Measurements from ENCODE around the gene PLXDC2.
A peak's percentile ranks its signal among the peaks of the same experiment; 100 is the strongest.
"Not testable (repeated sequence)": the region's sequence is repeated elsewhere in the genome, so short reads cannot be mapped to it uniquely, and the experiment has no call there.

Gene PLXDC2

DNA sequence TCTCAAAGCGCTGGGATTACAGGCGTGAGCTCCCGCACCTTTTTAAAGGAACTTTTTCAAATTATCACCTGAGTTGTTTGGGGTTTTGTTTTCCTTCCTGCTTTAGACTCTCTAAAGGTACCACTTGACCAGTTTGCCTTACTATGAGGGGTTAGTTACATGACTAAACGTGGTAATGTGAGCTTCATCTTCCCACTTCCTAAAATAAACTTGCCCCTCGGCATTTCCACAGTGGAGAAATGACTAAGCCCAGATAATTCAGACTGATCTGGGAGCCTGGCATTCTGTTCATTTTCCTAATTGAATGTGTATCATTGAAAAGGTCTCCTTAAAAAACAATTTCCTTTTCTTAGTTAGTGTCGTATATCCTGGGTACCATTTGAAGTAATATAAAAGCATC is 163.4 kb downstream of the PLXDC2 start:
- no peak for DNase-seq (ENCODE audit: low spot score)

DNA sequence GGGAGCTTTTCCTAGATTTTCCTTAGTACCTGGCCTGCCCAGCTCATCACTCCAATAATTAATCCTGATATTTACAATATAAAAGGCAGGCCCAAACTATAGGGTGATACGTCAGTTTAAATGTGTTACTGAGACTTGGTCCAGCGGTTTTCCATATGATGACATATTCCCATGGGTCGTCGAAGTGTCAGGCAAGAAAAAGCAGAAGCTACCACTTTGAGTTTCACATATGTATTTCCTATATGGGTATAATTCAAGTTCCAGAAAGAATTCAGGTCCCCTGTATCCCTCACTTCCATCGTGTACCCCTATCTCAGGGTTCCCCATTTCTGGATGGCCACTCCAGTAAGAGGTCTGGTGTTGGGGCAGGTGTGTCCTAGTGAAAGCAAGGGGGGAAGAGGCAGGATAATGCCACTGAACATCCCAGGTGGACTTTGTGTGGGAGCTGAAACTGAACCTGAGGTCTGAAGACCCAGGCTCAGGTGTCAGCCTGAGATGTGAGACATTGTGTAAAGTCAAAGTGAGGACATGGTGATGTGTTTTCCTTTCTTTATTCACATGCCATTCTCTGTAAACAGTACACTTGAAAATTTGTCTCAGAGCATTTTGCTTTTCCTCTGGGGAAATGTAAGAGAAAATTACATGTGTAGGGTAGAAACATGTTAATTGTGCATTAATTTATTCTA is 167.8 kb downstream of the PLXDC2 start:
- DNase-seq (ENCODE audit: low spot score) = no peak

DNA sequence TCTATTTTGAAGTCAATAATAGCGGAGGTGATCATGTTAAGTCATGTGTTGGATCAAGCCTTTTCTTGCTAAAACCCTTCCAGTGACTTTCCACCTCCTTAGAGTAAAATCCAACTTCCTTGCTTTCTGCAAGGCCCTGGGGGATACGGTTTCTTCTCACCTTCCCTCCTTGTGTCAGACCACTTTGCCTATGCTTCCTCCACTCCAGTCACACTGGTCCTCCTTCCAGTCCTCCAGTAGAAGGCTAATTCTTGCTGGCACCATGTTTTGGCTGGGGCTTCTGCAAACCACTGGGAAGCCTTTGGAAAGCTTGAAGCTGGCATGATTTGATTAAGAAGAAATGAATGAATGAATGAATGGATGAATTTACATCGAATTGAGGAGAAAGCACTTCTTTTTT is 169.5 kb downstream of the PLXDC2 start:
- DNase-seq (ENCODE audit: low spot score) = no peak

DNA sequence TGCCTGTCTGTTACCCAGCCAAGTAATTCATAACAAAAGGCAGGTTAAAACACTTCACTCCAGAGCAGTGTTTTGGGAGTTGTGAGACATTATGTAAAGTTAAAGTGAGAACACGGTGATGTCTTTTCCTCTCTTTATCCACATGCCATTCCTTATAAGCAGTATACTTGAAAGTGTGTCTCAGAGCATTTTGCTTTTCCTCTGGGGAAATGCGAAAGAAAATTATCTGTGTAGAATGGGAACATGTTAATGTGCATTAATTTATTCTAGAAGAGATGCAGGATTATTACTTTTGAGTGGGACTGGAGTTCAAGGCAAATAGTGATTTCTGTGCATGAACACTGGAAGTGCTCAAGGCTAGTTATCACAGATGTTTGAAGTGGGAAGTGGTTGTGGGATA is 170.4 kb downstream of the PLXDC2 start:
- no peak for DNase-seq (ENCODE audit: low spot score)

DNA sequence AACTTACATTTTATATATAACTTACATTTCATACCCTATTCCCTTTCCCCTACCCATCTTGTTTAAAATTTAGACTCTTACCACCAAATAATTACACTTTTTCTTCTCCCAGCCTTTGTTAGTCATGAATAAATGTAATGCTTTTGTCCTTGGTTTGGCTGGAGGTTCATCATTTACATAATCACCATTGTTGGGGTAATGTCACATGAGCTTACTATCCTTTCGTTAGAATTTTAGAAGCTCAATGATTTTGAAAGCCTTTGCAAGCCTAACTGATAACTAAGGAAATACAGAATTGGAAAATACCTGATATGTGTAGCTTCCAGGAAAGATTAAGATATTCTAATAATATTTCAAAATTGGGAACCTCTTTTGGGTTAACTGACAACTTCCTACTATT is 171.7 kb downstream of the PLXDC2 start:
- DNase-seq (ENCODE audit: low spot score) = no peak

DNA sequence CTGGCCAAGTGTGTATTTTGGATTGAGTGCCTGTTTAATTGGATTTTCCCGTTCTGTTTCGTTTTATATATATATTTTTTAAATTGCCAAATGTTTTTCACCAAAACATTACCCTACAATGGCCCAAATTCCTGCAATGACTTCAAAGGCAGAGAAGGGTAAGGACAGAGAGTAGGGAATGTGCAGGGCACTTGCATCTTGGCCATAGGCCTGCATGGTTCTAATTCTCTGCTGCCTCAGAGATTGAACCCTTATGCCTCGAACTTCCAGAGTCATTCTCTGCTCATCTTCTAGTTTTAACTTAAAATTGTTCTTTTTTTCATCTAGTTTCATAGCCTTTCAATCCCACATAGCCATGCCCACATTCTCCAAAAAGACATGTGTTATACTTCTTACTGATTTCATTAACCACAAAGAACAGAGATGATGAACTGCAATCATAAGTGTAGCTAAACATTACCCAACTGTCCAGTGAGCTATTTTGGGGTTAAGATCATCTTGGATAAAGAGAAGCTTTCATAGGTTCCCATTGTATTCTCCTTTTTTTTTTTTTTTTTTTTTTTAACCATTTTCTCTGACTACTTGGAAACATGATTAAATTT is 177.6 kb downstream of the PLXDC2 start:
- no peak for DNase-seq (ENCODE audit: low spot score)

DNA sequence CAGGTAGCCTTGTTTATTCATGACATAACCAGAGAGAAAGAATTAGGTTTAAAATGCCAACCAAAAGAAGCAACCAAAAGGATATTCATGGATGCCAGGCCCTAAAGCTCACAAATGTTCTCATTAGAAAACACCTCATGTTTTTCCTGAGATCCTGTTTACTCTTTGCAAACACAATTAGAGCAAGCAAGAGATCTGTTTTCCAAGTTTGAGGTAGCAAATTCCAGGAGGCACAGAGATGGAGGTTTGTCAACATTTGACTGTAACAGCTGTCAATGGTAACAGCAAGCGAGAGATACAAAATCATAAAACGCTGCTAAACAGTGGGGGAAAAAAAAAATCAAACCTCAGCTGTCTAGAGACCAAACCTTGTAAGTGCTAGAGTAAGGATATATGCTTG is 182.2 kb downstream of the PLXDC2 start:
- DNase-seq (ENCODE audit: low spot score) = no peak

DNA sequence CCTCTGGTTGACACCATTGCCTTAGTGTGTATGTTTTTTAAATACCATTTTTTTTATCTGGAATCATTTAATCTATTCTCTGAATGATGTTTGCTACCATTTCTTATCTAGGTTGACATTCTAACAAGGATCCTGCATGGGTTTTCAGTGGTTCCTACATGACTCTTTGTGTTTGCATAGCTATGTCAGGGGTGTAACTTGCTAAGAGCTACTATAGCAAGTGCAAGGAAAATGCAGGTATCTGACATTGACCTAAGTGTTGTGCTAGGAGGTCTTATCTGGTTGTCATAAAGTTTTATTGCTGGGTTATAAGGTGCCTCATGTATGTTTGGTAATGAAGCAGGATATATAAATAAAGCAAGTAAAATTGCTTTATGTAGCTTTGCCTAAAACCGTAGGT is 183.2 kb downstream of the PLXDC2 start:
- no peak for DNase-seq (ENCODE audit: low spot score)

DNA sequence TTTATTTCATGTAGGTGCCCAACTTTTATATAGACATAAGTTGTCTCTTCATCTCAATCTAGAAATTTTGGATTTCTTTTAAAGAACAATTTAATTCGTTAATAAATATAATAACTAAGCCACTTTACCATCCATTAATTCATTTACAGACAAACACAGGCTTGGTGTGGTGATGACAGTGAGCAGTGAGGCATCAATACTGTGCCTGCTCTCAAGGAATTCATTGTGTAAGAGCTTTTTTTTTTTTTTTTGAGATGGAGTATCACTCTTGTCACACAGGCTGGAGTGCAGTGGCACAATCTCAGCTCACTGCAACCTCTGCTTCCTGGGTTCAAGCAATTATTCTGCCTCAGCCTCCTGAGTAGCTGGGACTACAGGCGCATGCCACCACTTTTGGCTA is 185.8 kb downstream of the PLXDC2 start:
- DNase-seq (ENCODE audit: low spot score) = not testable (repeated sequence)

DNA sequence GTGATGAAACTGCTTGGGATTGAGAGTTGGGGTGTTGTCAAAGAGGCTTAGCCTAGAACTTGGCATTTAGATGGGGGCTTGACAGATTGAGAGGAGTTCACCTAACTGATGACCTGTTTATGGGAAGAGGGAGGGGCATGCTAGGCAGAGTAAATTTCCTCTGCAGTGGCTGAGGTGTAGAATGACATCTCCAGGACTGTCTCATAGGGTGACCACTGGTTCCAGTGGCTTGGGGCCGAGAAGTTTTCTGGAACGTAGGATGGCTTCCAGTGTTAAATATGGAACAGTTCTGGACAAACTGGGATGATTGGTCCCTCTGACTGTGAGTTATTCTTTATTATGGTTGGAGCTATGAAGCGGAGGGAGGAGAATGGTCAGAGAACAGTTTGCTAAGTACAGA is 186.4 kb downstream of the PLXDC2 start:
- DNase-seq (ENCODE audit: low spot score) = no peak

DNA sequence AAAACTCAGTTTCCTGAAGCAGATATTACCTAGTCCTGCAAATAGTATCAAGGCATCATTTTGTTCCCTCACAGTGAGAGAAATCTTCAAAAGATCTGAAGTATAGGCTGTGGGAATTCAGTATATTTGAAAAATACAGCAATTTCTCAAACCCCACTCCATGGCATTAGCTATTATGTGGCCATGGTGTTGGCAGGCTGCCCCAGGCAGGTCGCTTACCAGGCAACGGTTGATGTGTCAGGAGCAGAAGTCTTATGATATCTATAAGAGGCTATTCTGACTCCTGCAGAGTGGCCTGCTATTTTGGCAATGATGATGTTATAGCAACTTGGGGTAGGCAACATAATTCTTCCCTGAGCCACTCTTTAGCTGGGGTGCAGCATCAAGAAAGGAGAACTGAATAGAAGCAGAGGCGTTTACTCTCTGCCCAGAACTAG is 187.9 kb downstream of the PLXDC2 start:
- DNase-seq (ENCODE audit: low spot score) = peak; percentile 58

DNA sequence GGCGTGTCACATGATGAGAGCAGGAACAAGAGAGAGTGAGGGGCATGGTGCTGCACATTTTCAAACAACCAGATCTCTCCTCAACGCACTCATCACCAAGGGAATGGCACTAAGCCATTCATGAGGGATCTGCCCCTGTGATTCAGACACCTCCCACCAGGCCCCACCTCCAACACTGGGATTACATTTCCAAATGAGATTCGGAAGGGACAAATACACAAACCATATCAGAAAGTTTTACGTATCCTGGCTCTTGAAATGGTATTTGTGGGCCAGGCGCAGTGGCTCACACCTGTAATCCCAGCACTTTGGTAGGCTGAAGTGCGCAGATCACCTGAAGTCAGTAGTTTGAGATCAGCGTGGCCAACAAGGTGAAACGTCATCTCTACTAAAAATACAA is 189.4 kb downstream of the PLXDC2 start:
- DNase-seq (ENCODE audit: low spot score) = no peak

DNA sequence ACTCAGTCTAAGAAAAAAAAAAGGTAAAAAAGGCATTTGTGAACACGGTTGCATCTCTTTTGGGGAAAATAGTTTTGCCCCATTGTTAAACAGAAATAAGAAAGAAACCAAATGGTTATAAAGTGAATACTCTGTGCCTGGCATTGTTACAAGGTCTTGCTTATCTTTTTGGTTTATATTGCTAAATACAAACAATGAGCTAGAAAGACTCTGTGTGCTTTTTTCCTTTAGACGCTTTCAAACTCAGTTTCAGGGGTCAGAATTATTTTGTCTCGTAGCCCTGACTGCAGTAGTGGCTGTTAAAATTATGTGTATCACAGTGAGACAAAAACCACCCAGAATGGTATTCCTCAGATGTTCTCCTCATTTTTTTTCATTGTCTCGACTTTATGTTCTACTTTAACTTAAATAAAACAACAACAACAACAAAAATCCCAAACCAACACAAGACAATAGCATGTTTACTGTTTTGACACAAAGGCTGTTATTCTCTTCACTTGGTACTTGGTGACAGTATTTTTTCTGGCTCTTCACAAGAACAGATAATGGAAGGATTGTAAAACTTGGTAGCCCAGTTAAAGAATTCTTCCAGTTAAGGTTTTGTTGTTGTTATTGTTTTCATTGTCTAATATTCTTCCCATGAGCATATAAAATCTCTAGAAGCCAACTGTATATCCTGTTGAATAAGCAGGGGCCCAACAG is 190.1 kb downstream of the PLXDC2 start:
- no peak for DNase-seq (ENCODE audit: low spot score)

DNA sequence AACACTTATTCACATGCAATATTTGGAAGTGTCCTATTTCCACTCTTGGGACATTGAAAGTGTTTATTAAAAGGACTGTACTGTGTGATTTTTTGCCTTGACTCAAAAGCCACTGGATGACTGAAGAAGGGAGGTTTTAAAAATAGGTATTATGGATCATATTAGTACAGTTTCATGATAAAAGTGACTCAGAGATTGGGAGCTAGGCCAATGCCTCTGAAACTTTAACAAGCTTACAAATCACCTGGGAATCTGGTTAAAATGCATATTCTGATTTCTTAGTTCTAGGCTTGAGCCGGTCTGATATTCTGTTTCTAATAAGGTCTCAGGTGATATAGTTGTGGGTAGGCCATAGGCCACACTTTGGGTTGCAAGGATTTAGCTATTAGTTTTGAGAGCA is 191.2 kb downstream of the PLXDC2 start:
- no peak for DNase-seq (ENCODE audit: low spot score)

DNA sequence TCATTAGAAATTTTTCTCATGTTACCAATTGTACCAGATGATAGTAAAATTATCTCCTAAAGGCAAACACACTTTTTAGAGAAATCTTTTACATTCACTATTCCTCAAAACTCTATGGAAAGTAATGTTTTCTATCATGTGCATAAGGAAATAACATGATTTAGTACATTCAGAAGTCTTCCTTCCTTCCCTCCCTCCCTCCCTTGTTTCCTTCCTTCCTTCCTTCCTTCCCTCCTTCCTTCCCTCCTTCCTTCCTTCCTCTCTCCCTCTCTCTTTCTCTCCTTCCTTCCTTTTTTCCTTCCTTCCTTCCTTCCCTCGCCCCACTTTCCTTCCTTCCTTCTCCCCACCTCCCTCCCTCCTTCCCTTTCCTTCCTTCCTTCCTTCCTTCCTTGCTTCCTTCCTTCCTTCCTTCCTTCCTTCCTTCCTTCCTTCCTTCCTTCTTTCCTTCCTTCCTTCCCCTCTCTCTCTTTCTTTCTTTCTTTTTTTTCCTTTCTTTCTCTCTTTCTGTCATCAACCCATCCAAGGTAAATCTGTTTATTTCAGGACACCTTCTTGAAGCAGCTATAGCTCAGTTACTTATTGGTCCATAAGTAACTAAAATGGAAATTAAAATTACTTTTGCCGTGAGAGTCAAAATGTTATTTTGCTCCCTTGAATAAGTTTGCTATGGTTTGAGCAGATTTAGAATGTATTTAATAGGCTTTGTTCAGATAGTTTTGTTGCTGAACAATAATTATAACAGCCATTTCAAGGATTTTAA is 197.9 kb downstream of the PLXDC2 start:
- no peak for DNase-seq (ENCODE audit: low spot score)

DNA sequence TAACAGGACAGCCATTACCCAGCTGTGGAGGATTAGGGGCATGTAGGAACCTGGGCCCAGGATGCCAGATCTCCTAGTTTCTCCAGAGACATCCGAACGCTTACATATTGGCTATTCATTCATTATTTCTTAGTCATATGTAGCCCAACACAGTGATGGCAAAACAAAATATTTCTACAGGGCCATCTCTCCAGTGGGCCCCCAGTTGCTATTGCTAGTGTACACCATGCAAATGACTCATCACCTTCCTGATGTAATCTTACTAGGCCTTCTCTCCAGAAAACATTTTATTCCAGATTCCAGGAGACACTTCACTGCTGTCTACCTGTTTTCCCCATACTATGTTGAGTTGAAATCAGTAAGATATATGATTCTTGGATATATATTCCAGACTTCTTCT is 201.7 kb downstream of the PLXDC2 start:
- DNase-seq (ENCODE audit: low spot score) = no peak

DNA sequence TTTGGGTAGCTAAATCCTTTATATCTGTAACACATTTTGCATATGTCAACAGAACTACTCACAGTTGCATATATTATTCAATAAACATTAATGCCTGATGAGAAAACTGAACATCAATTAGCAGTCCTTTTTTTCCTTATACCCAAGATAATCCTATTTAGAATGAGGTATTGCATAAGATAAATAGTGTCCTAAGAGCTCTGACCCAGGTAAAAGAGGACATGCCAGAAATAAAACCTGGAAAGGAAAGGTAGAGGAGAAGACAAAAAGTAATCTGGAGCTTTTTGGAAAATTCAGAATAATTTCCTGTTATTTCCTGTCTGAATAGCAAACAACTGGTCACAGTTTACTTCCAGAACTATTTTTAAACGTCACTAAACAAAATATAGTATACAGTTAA is 204.4 kb downstream of the PLXDC2 start:
- DNase-seq (ENCODE audit: low spot score) = no peak

DNA sequence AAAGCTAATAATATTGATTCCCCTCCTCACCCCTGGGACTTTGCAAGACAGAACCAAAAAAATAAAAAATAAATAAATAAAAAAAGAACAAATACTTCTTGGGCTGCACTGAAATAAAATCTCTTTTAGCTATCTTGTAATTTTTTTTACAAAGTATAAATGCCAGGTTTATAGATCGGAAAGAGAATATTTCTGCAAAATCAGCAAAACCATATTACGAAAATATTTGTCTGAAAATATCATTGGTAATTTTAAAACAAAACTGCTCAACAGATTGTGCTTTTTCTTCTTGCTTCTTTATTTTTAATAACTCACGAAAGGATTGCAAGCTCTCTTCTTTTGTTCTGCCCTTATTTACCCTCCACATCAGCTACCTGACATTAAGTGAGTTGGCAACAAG is 213.3 kb downstream of the PLXDC2 start:
- DNase-seq (ENCODE audit: low spot score) = no peak

DNA sequence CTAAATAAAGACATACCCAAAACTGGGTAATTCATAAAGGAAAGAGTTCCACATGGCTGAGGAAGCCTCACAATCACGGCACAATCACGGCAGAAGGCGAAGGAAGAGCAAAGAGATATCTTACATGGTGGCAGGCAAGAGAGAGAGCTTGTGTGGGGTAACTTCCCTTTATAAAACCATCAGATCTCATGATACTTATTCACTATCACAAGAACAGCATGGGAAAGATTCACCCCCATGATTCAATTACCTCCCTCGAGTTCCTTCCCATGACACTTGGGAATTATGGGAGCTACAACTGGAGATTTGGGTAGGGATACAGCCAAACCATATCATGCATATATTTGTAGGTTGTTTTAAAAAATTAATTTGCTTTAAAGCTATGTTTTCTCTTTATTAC is 217.2 kb downstream of the PLXDC2 start:
- DNase-seq (ENCODE audit: low spot score) = no peak

DNA sequence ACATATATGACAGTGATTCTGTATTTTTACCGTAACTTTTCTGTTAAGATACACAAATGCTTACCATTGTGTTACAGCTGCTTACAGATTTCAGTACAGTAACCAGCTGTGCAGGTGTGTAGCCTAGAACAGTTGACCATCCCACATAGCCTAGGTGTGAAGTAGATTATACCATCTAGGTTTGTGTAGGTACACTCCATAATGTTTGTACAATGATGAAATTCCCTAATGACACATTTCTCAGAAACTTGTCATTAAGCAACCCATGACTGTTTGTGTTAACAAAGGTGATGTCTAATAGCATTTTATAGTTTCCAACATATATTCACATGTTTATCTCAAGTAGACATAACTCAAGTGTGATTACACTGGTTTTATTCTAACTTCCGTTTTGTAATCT is 218.5 kb downstream of the PLXDC2 start:
- no peak for DNase-seq (ENCODE audit: low spot score)

DNA sequence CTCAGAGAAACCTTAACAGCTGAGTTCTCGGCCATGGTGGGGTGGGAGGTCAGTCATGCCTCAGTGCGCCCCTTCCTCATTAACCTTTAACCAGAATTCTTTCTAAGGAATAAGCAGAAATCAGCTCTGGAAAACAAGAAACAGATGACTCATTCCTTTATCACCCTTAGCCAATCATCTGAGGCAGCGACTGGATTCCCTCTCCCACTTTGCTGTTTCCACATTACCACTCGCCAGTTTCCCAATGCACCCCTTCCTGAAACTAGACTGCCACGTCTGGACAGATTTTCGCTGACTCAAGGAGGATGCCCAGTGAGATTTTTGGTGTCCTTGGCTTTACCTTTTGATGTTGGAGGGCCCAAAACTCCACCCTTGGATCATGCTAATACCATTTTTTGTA is 223.8 kb downstream of the PLXDC2 start:
- DNase-seq (ENCODE audit: low spot score) = no peak

DNA sequence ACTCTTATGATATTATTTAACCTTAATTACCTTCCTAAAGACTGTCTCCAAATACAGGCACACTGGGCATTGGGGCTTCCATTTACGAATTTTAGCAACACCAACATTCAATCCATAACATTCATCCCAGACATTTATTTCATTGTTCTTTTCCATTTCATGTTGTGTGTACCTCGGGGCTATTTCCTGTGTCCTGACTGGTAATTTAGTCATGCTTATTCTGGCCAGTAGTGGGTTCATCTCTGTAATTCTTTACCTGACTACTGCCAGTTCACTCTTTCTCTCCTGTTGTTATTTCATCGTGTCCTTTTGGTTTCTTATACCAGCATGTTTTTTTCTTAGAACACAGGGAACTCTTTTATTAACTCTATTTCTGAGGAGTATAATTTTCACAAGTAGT is 225.7 kb downstream of the PLXDC2 start:
- no peak for DNase-seq (ENCODE audit: low spot score)

DNA sequence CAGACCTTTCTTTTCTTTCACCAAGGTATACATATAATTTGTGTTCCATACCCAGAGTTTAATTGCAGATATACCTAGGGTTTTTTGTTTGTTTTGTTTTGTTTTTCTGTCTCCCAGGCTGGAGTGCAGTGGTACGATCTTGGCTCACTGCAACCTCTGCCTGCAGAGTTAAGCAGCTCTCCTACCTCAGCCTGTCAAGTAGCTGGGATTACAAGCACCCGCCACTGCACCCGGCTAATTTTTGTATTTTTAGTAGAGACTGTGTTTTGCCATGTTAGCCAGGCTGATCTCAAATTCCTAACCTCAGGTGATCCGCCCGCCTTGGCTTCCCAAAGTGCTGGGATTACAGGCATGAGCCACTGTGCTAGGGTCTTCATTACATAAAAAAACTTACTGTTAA is 228.9 kb downstream of the PLXDC2 start:
- not testable (repeated sequence) for DNase-seq (ENCODE audit: low spot score)

All from NAMALWA (cell line).